Thyroid gland (tissue), 4 donors: ENCODE measurements around the gene ECSIT.

ENCODE experiments used
- POLR2A ChIP-seq, 2 donors: fragments of 450-650 bp; IDR thresholded peaks; one replicate each; pipeline ENCODE4 v1.6.1; 2017; ENCODE audit warnings: antibody characterized with exemption in 2 of 2, mild to moderate bottlenecking in 2 of 2, moderate library complexity in 1 of 2
- TF ChIP-seq, protein P1 (sequence below), 6 experiments: fragments of 200-600 bp in 3 of 6; fragments of 450-650 bp in 3 of 6; sonication (generic) in 3 of 6; IDR thresholded peaks; one replicate each; pipeline ENCODE4 v1.5.1; 2016 to 2019; ENCODE audit warnings: antibody characterized with exemption in 6 of 6, mild to moderate bottlenecking in 2 of 6, inconsistent platforms in 1 of 6, moderate library complexity in 1 of 6

- TF ChIP-seq, protein P1, sequence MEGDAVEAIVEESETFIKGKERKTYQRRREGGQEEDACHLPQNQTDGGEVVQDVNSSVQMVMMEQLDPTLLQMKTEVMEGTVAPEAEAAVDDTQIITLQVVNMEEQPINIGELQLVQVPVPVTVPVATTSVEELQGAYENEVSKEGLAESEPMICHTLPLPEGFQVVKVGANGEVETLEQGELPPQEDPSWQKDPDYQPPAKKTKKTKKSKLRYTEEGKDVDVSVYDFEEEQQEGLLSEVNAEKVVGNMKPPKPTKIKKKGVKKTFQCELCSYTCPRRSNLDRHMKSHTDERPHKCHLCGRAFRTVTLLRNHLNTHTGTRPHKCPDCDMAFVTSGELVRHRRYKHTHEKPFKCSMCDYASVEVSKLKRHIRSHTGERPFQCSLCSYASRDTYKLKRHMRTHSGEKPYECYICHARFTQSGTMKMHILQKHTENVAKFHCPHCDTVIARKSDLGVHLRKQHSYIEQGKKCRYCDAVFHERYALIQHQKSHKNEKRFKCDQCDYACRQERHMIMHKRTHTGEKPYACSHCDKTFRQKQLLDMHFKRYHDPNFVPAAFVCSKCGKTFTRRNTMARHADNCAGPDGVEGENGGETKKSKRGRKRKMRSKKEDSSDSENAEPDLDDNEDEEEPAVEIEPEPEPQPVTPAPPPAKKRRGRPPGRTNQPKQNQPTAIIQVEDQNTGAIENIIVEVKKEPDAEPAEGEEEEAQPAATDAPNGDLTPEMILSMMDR (IDR thresholded peaks at IDR 0.05): no peak
- no peak for TF ChIP-seq POLR2A (IDR thresholded peaks at IDR 0.05)
These were observed 29.7 kb downstream of the ECSIT start for GRCh38 chr19:11499220-11499726.
